Heart left ventricle (tissue), 16 donors: ENCODE data around the gene TRPV6. TPM values are rescaled to one million over a fixed set of nuclear protein-coding genes. Genes with fewer than 3 reads are reported as not detected.
A peak's percentile ranks its signal among the peaks of the same experiment; 100 is the strongest.

Experiments used
- ATAC-seq, 4 donors: fragments of 200-7000 bp; cut with Tn5 transposase; one replicate each; pipeline ENCODE4 v1.9.1; 2020 to 2022; ENCODE audit warnings: moderate library complexity in 4 of 4, mild to moderate bottlenecking in 3 of 4, moderate number of reproducible peaks in 1 of 4
- DNase-seq, 5 donors: peaks; one replicate each; pipeline ENCODE4 v3.0.0-alpha.2; 2020
- H3K27ac ChIP-seq, 12 donors: fragments of 200-600 bp; sonication (generic) in 4 of 12; one replicate each; pipeline versions ENCODE4 v1.5.0 to v1.8.0; 2016 to 2022; ENCODE audit warnings: mild to moderate bottlenecking in 2 of 12
- H3K27me3 ChIP-seq, 9 donors: fragments of 200-600 bp; sonication (generic) in 2 of 9; one replicate each; pipeline versions ENCODE4 v1.5.1 to v1.8.0; 2016 to 2022; ENCODE audit warnings: mild to moderate bottlenecking in 3 of 9
- H3K36me3 ChIP-seq, 9 donors: fragments of 200-600 bp; sonication (generic) in 2 of 9; one replicate each; pipeline versions ENCODE4 v1.5.0 to v1.8.0; 2018 to 2022; ENCODE audit warnings: mild to moderate bottlenecking in 2 of 9
- H3K4me1 ChIP-seq, 12 donors: fragments of 200-600 bp; sonication (generic) in 4 of 12; one replicate each; pipeline versions ENCODE4 v1.5.0 to v1.8.0; 2016 to 2022; ENCODE audit warnings: mild to moderate bottlenecking in 3 of 12
- H3K4me3 ChIP-seq, 12 donors: fragments of 200-600 bp; sonication (generic) in 4 of 12; one replicate each; pipeline versions ENCODE4 v1.5.0 to v1.8.0; 2017 to 2022; ENCODE audit warnings: mild to moderate bottlenecking in 9 of 12, moderate library complexity in 4 of 12
- H3K9me3 ChIP-seq, 12 donors: fragments of 200-600 bp; sonication (generic) in 4 of 12; one replicate each; pipeline versions ENCODE4 v1.5.0 to v1.8.0; 2016 to 2022; ENCODE audit warnings: mild to moderate bottlenecking in 1 of 12
- POLR2A ChIP-seq, 2 donors: fragments of 450-650 bp; IDR thresholded peaks; one replicate each; pipeline ENCODE4 v1.6.1; 2017; ENCODE audit warnings: antibody characterized with exemption in 2 of 2, mild to moderate bottlenecking in 2 of 2, moderate library complexity in 2 of 2
- WGBS, 4 donors: extraction: QIAGEN DNeasy Blood & Tissue Kit in 2 of 4; methylation state at CpG; one replicate each; pipeline versions ENCODE4 v1.1.5 to v1.1.7; 2013 to 2018; 5-methylcytosine and 5-hydroxymethylcytosine counted together
- intact Hi-C, 10 donors: fragments of 100-400 bp; cut with DNase I; formaldehyde crosslinking; loops; one replicate each; pipeline versions ENCODE4 v1.11.1 to v1.14.2; 2022
- polyA plus RNA-seq, 2 donors: library from polyadenylated mRNA; stranded (reverse); fragments of 200-250 nt; gene quantifications; one replicate each; pipeline ENCODE4 v1.2.3, GENCODE V29; 2013
- total RNA-seq, 9 donors: library from RNA; depleted of rRNA in 2 of 9; stranded (reverse); fragments of >200 nt in 2 of 9; fragmentation: NEBNext Ultra II Directional in 3 of 9; extraction: Animal tissue kit (Norgen Biotek cat#: 25700) in 3 of 9; gene quantifications; one replicate each; pipeline versions ENCODE4 v1.1.0 to v1.2.4, GENCODE V29; 2016 to 2023
- TF ChIP-seq, protein P1 (sequence below), 12 donors: fragments of 200-600 bp; sonication (generic) in 4 of 12; IDR thresholded peaks; one replicate each; pipeline versions ENCODE4 v1.5.0 to v1.8.0; 2018 to 2022; ENCODE audit warnings: antibody characterized with exemption in 12 of 12, mild to moderate bottlenecking in 5 of 12
- donor health status: ischemic (EF 13 %, LVEDD 7.1; RV severe dilation, severe dysfunction).
- donor health status: healthy with polysubstance abuse.
- donor health status: DM: no; HTN: yes; CAD: no.
- donor health status: DM: no; HTN: no; CAD: no.
- donor health status: ischemic (EF 25% LVEDD 6.9; RV normal size, moderate dysfunction).
- donor health status: ischemic (EF 25% LVEDD 5.7; RV mildly dilated, moderate dysfunction).
- donor health status: healthy.
- donor health status: DM: yes; HTN: yes; CAD: no.
- donor health status: ischemic (EF 35%, LVEDD 5.7; RV mildly dilated, moderate dysfunction).
- donor health status: nonischemic (EF 11% LVEDD 7.7; RV severe dilation, severe dysfunction).
- donor health status: DM: yes; HTN: yes; CAD: no.
- donor health status: PGD.
- donor health status: ischemic (EF 29% LVEDD 5.4; RV normal size, mild dysfunction).
- donor health status: nonischemic (EF 23%, LVEDD 6.1; RV moderate dilation, normal function).

TRPV6 gene
- total and polyA plus RNA-seq, 11 donors = 0.68 TPM; not detected in 10

- no peak for DNase-seq
- no peaks in the 10 kb centered on the region for H3K4me1 ChIP-seq
- H3K36me3 ChIP-seq = no peaks in the 10 kb centered on the region
- intact Hi-C loops = loop anchor here in 1 of 10 donors (10.0 kb wide), 1 partner anchor 328 kb away; no protein-coding TSS in a partner anchor
- no peak overlapping the region for H3K4me3 ChIP-seq
- 74 to 83% (median 80%) methylated on average over 9 of the region's 9 CpGs for WGBS, 4 donors
- no peaks in the 10 kb centered on the region for H3K9me3 ChIP-seq
- peaks cover 0 to 41% (median 4%) of the 10 kb centered on the region in 9 donors for H3K27me3 ChIP-seq
- peak in 1 of 4 donors; percentile 15 for ATAC-seq
- no peak for TF ChIP-seq POLR2A (IDR thresholded peaks at IDR 0.05)
- TF ChIP-seq, protein P1, sequence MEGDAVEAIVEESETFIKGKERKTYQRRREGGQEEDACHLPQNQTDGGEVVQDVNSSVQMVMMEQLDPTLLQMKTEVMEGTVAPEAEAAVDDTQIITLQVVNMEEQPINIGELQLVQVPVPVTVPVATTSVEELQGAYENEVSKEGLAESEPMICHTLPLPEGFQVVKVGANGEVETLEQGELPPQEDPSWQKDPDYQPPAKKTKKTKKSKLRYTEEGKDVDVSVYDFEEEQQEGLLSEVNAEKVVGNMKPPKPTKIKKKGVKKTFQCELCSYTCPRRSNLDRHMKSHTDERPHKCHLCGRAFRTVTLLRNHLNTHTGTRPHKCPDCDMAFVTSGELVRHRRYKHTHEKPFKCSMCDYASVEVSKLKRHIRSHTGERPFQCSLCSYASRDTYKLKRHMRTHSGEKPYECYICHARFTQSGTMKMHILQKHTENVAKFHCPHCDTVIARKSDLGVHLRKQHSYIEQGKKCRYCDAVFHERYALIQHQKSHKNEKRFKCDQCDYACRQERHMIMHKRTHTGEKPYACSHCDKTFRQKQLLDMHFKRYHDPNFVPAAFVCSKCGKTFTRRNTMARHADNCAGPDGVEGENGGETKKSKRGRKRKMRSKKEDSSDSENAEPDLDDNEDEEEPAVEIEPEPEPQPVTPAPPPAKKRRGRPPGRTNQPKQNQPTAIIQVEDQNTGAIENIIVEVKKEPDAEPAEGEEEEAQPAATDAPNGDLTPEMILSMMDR (IDR thresholded peaks at IDR 0.05) = no peak
- H3K27ac ChIP-seq = no peak overlapping the region
These were observed 9.1 kb downstream of the TRPV6 start for GRCh38 chr7:142876236-142876960.

DNA sequence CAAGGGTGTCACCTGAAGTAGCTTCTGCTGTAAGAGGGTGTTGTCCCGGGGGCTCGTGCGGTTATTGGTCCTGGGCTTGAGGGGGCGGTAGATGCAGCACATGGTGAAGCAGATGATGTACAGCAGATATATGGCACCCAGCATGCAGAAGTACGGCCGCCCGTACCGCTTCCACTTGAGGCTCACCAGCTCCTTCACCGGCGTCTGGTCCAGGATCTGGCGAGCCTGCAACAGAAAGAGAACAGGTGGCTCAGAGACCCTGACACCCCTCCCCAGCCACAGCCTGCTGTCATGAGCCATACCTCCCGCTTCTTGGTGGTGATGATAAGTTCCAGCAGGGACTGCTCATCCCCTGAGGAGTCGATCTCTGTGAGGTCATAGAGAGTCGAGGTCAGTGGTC is 10.1 kb downstream of the TRPV6 start:
- no peak for DNase-seq
- Histone ChIP-seq H3K27ac (no peak overlapping the region), H3K27me3 (peaks cover 0 to 34% (median under 1%) of the 10 kb centered on the region in 9 donors), H3K36me3 (no peaks in the 10 kb centered on the region), H3K9me3 (no peaks in the 10 kb centered on the region), H3K4me1 (no peaks in the 10 kb centered on the region), H3K4me3 (no peak overlapping the region)
- no peak for ATAC-seq
- intact Hi-C loops = loop anchor here in 1 of 10 donors (10.0 kb wide), 1 partner anchor 329 kb away; no protein-coding TSS in a partner anchor
- WGBS, 4 donors = 82 to 92% (median 84%) methylated on average over 14 of the region's 14 CpGs
- TF ChIP-seq, protein P1 (IDR thresholded peaks at IDR 0.05) = no peak
- no peak for TF ChIP-seq POLR2A (IDR thresholded peaks at IDR 0.05)

DNA sequence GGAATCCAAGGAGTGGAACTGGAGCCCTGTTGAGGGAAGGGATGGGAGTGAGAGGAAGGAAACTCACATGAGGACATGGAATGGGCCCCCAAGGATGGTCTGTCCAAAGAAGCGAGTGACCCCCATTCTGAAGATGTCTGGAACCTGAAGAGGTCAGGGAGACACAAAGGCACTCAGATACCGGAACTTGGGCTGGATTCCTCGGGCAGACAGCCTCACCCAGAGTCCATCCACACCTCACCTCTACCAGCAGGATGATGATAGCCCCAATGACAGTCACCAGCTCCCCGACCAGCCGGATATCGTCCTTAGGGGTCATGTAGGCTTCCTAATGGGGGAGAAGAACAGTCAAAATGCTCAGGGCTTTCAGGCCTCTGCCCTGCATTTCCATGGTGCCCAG is 10.7 kb downstream of the TRPV6 start:
- Histone ChIP-seq H3K36me3 (no peaks in the 10 kb centered on the region), H3K27ac (no peak overlapping the region), H3K4me3 (no peak overlapping the region), H3K9me3 (no peaks in the 10 kb centered on the region), H3K4me1 (no peaks in the 10 kb centered on the region), H3K27me3 (peaks cover 0 to 33% (median 0%) of the 10 kb centered on the region in 9 donors)
- TF ChIP-seq POLR2A (IDR thresholded peaks at IDR 0.05) = no peak
- TF ChIP-seq, protein P1 (IDR thresholded peaks at IDR 0.05) = no peak
- ATAC-seq = no peak
- intact Hi-C loops = loop anchor here in 1 of 10 donors (10.0 kb wide), 1 partner anchor 330 kb away; no protein-coding TSS in a partner anchor
- DNase-seq = no peak
- WGBS, 4 donors = 83 to 93% (median 87%) methylated on average over 6 of the region's 6 CpGs

DNA sequence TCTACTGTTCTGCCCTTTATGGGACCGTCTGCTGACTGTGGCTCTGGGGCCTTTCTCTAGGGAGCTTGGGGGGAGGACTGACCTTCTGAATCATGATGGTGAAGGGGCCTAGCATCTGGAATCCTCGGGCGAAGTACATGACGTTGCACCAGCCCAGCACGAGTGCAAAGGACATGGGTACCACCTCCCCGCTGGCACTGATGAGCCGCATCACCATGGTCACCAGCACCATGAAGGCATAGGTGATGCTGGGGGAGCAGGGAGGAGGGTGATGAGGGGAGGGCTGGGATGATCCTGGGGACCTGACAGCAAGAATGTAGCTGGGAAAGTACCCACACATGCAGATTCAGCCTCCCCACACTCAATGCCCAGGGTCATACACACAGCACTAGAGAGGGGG is 11.1 kb downstream of the TRPV6 start:
- intact Hi-C loops = loop anchor here in 1 of 10 donors (10.0 kb wide), 1 partner anchor 330 kb away; no protein-coding TSS in a partner anchor
- Histone ChIP-seq H3K27ac (no peak overlapping the region), H3K36me3 (no peaks in the 10 kb centered on the region), H3K9me3 (no peaks in the 10 kb centered on the region), H3K27me3 (peaks cover 0 to 29% (median 0%) of the 10 kb centered on the region in 9 donors), H3K4me1 (no peaks in the 10 kb centered on the region), H3K4me3 (no peak overlapping the region)
- TF ChIP-seq POLR2A (IDR thresholded peaks at IDR 0.05) = no peak
- TF ChIP-seq, protein P1 (IDR thresholded peaks at IDR 0.05) = no peak
- DNase-seq = no peak
- WGBS, 4 donors = 82 to 88% (median 85%) methylated on average over 7 of the region's 7 CpGs
- ATAC-seq = no peak
